C4-2B (cell line): ENCODE results near the gene TBC1D9.

ENCODE experiments used
- CTCF ChIP-seq: fragments of 450-650 bp; conservative IDR thresholded peaks from 2 replicates; pipeline ENCODE4 v1.5.1; 2017; ENCODE audit warnings: mild to moderate bottlenecking
- ZFX ChIP-seq: fragments of 450-650 bp; IDR thresholded peaks from 2 replicates; pipeline ENCODE4 v1.6.1; 2017

GRCh38 chr4:140633951-140634350 is 122.2 kb downstream of the TBC1D9 start:
- TF ChIP-seq CTCF = no peak
- no peak for TF ChIP-seq ZFX
